HCT116 (cell line): ENCODE data around the gene ATL1. TPM values are rescaled to one million over a fixed set of nuclear protein-coding genes. Genes with fewer than 3 reads are reported as not detected.

Experiments
- FOSL1 ChIP-seq: IDR thresholded peaks from 2 replicates; pipeline ENCODE4 v1.6.1; 2012; ENCODE audit warnings: low read depth
- SIN3A ChIP-seq: IDR thresholded peaks from 2 replicates; pipeline ENCODE4 v1.6.1; 2012; ENCODE audit warnings: low read depth
- YY1 ChIP-seq: IDR thresholded peaks from 2 replicates; pipeline ENCODE4 v1.6.1; 2011; ENCODE audit warnings: low read length, low read depth, moderate library complexity, mild to moderate bottlenecking; ENCODE audit not compliant: insufficient replicate concordance; ENCODE audit errors: extremely low read depth
- ZBTB33 ChIP-seq: IDR thresholded peaks from 2 replicates; pipeline ENCODE4 v1.6.1; 2011; ENCODE audit warnings: mild to moderate bottlenecking, low read length, moderate library complexity; ENCODE audit not compliant: insufficient replicate concordance; ENCODE audit errors: extremely low read depth
- total RNA-seq: library from RNA; stranded (reverse); gene quantifications from one replicate; pipeline ENCODE4 v1.2.1, GENCODE V29; 2021; ENCODE audit not compliant: unreplicated experiment
- TF ChIP-seq, protein P1 (sequence below): IDR thresholded peaks from 2 replicates; pipeline ENCODE4 v1.6.1; 2012; ENCODE audit warnings: low read depth
- TF ChIP-seq, protein P2 (sequence below): IDR thresholded peaks from 2 replicates; pipeline ENCODE4 v1.6.1; 2012

Gene ATL1
- total RNA-seq, 1 experiment from 2014 or later, result 1.4 TPM

DNA sequence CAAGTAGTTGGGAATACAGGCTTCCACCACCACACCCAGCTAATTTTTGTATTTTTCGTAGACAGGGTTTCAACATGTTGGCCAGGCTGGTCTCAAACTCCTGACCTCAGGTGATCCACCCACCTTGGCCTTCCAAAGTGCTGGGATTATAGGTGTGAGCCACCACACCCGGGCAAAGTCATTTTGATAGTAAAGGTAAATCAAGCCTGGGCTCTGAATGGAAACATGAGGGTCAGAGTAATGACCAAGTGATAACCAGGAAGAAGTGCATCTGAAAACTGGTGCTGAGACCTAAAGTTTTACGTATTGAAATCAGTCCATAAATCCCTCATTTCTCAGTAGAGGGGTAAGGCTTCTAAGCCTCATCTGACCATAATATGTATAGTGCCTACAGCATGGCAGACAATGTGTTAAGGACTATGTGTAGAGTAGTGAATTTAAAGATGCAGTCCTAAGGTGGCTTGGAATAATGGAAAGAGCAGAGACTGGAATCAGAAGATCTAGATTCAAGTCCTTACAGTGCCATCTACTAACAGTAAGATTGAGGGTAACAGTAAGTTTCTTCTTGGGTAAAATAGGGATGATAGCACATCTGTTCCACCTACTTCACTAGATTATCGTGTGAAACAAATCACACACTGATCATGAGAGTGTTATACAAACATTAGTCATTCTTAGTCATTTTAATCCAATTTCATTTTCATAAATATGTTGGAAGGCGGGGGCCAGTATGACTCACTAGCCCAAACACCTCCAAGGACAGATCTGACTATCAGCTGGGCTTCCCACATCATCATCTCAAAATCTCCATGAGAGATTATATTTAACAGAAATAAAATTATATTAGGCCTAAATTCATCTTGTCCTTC is 38.8 kb upstream of the ATL1 start (continued):
- TF ChIP-seq ZBTB33 (no peak), FOSL1 (peak; percentile 92), YY1 (no peak), SIN3A (peak; percentile 60; the same call in 1 of the 2 replicates)
- TF ChIP-seq, protein P1, sequence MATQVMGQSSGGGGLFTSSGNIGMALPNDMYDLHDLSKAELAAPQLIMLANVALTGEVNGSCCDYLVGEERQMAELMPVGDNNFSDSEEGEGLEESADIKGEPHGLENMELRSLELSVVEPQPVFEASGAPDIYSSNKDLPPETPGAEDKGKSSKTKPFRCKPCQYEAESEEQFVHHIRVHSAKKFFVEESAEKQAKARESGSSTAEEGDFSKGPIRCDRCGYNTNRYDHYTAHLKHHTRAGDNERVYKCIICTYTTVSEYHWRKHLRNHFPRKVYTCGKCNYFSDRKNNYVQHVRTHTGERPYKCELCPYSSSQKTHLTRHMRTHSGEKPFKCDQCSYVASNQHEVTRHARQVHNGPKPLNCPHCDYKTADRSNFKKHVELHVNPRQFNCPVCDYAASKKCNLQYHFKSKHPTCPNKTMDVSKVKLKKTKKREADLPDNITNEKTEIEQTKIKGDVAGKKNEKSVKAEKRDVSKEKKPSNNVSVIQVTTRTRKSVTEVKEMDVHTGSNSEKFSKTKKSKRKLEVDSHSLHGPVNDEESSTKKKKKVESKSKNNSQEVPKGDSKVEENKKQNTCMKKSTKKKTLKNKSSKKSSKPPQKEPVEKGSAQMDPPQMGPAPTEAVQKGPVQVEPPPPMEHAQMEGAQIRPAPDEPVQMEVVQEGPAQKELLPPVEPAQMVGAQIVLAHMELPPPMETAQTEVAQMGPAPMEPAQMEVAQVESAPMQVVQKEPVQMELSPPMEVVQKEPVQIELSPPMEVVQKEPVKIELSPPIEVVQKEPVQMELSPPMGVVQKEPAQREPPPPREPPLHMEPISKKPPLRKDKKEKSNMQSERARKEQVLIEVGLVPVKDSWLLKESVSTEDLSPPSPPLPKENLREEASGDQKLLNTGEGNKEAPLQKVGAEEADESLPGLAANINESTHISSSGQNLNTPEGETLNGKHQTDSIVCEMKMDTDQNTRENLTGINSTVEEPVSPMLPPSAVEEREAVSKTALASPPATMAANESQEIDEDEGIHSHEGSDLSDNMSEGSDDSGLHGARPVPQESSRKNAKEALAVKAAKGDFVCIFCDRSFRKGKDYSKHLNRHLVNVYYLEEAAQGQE, result no peak
- TF ChIP-seq, protein P2, sequence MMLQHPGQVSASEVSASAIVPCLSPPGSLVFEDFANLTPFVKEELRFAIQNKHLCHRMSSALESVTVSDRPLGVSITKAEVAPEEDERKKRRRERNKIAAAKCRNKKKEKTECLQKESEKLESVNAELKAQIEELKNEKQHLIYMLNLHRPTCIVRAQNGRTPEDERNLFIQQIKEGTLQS, result no peak
